Coronary artery (tissue), 2 donors: ENCODE data around the gene SH3GL2.

ENCODE experiments used
- DNase-seq: peaks from one replicate; pipeline ENCODE4 v3.0.0-alpha.2; 2017; ENCODE audit warnings: low spot score
- H3K27ac ChIP-seq, 2 donors: fragments of 200-600 bp; sonication (generic); one replicate each; pipeline ENCODE4 v1.5.1; 2016 to 2019
- H3K4me3 ChIP-seq: fragments of 200-600 bp; sonication (generic); 2 replicates; pipeline ENCODE4 v1.5.1; 2016; ENCODE audit warnings: mild to moderate bottlenecking, moderate library complexity
- CTCF ChIP-seq: fragments of 200-600 bp; sonication (generic); IDR thresholded peaks from one replicate; pipeline ENCODE4 v1.5.1; 2019; ENCODE audit warnings: antibody characterized with exemption

SH3GL2 gene

GRCh38 chr9:17734674-17735073, 155.8 kb downstream of the SH3GL2 start:
- Histone ChIP-seq H3K27ac (no peak overlapping the region), H3K4me3 (no peak overlapping the region)
- no peak for DNase-seq
- TF ChIP-seq CTCF, result no peak

GRCh38 chr9:17735859-17736258, 157.0 kb downstream of the SH3GL2 start:
- DNase-seq, result no peak

GRCh38 chr9:17739022-17739421, 160.2 kb downstream of the SH3GL2 start:
- no peak for DNase-seq
- TF ChIP-seq CTCF, result no peak
- Histone ChIP-seq H3K4me3 (no peak overlapping the region), H3K27ac (no peak overlapping the region)

More at GRCh38 chr9:17735859-17736258, 157.0 kb downstream of the SH3GL2 start:
- TF ChIP-seq CTCF, result no peak
- Histone ChIP-seq H3K27ac (no peak overlapping the region), H3K4me3 (no peak overlapping the region)

- no peak overlapping the region for H3K4me3 ChIP-seq
- DNase-seq, result no peak
- TF ChIP-seq CTCF, result no peak
- H3K27ac ChIP-seq, result no peak overlapping the region
These were observed 160.9 kb downstream of the SH3GL2 start for GRCh38 chr9:17739736-17740135.

- Histone ChIP-seq H3K27ac (no peak overlapping the region), H3K4me3 (no peak overlapping the region)
- no peak for DNase-seq
- no peak for TF ChIP-seq CTCF
These were observed 163.2 kb downstream of the SH3GL2 start for GRCh38 chr9:17742067-17742466.

- no peak for DNase-seq
- Histone ChIP-seq H3K27ac (no peak overlapping the region), H3K4me3 (no peak overlapping the region)
- TF ChIP-seq CTCF, result no peak
These were observed 165.9 kb downstream of the SH3GL2 start for GRCh38 chr9:17744786-17745185.

- H3K4me3 ChIP-seq, result no peak overlapping the region
- TF ChIP-seq CTCF, result no peak
- DNase-seq, result no peak
- H3K27ac ChIP-seq, result no peak overlapping the region
These were observed 171.4 kb downstream of the SH3GL2 start for GRCh38 chr9:17750269-17750668.
